ENCODE data around the gene IPMK. TPM values are rescaled to one million over a fixed set of nuclear protein-coding genes. Genes with fewer than 3 reads are reported as not detected.

IPMK gene
- total RNA-seq, 1 donor from 2014 or later = 40.4 TPM

DNA sequence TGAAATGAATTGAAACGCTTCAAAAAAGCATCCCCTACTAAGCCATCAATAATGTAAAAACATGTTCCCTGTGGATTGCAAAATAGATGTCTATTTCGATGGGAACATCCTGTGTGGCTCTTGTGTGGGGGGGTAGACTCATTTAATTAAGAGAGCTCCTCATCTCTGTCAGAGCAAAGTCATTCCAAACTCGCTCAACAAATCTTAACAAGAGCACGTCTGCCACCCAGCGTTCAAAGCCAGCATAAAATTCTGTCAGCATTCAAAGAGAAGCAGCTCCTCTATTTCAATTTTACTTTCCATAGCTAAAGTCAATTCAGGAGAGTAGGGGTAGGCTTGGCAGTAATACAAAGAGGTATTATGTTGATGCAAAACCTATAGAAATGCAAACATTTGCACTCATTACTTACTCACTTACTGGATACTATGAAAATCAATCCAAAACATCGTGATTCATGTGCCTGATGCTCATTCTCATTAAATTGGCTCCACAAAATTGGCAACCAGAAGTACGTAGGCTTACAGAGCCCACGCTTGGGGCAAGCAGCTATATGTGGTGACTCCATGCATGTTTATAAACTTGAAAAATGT, 114.9 kb downstream of the IPMK start:
- peak; percentile 45 for DNase-seq

GRCh38 chr10:58150290-58150689, 117.4 kb downstream of the IPMK start:
- DNase-seq = no peak

- DNase-seq = no peak
These were observed 123.8 kb downstream of the IPMK start for GRCh38 chr10:58143944-58144343.

Other genes starting within 250 kb of the IPMK start
- 20.9 TPM for gene CISD1, start 1.3 kb upstream of the IPMK start, total RNA-seq
- gene UBE2D1, start 67.1 kb upstream of the IPMK start, total RNA-seq = 60.4 TPM
- gene TFAM, start 117.5 kb upstream of the IPMK start, total RNA-seq = 53.0 TPM
- gene BICC1, start 245.0 kb upstream of the IPMK start, total RNA-seq = 7.6 TPM